HepG2 (cell line): ENCODE measurements around the gene SIGLEC1. TPM values are rescaled to one million over a fixed set of nuclear protein-coding genes. Genes with fewer than 3 reads are reported as not detected.

Experiments used
- DDIT3 ChIP-seq: sonication (generic); formaldehyde crosslinking; IDR thresholded peaks from 2 replicates; pipeline ENCODE4 v1.4.0; 2020; ENCODE audit warnings: mild to moderate bottlenecking, missing genetic modification reagents
- ERF ChIP-seq: IDR thresholded peaks from 2 replicates; pipeline ENCODE4 v1.6.1; 2018; ENCODE audit warnings: missing biosample characterization, missing genetic modification reagents
- HNRNPLL ChIP-seq: fragments of 200-400 bp; formaldehyde crosslinking; IDR thresholded peaks from 2 replicates; pipeline ENCODE4 v1.6.1; 2017; ENCODE audit warnings: mild to moderate bottlenecking, low read depth, low read length; ENCODE audit not compliant: poor library complexity, severe bottlenecking
- MXD4 ChIP-seq: IDR thresholded peaks from 2 replicates; pipeline ENCODE4 v1.6.1; 2016; ENCODE audit warnings: mild to moderate bottlenecking, missing biosample characterization, missing genetic modification reagents
- NFE2L2 ChIP-seq: fragments of 150-350 bp; IDR thresholded peaks from 2 replicates; pipeline ENCODE4 v1.6.1; 2014; ENCODE audit warnings: low read length
- NONO ChIP-seq, 2 experiments: fragments of 450-650 bp in 1 of 2; sonication (generic) in 1 of 2; formaldehyde crosslinking in 1 of 2; IDR thresholded peaks in 1 of 2; conservative IDR thresholded peaks in 1 of 2; 2 replicates each; pipeline versions ENCODE4 v1.6.1 to v1.8.0; 2017 to 2022; ENCODE audit warnings: mild to moderate bottlenecking in 1 of 2, missing genetic modification reagents in 1 of 2, moderate library complexity in 1 of 2
- SCMH1 ChIP-seq: sonication (generic); formaldehyde crosslinking; IDR thresholded peaks from 2 replicates; pipeline ENCODE4 v1.9.0; 2021; ENCODE audit warnings: missing genetic modification reagents, mild to moderate bottlenecking, borderline replicate concordance
- THAP11 ChIP-seq: IDR thresholded peaks from 2 replicates; pipeline ENCODE4 v1.6.1; 2016; ENCODE audit warnings: missing biosample characterization, missing genetic modification reagents
- XRCC5 ChIP-seq: fragments of 200-400 bp; formaldehyde crosslinking; optimal IDR thresholded peaks from 2 replicates; pipeline ENCODE3; 2017; ENCODE audit warnings: mild to moderate bottlenecking, low read length
- ZKSCAN8 ChIP-seq: IDR thresholded peaks from 2 replicates; pipeline ENCODE4 v1.6.1; 2016; ENCODE audit warnings: borderline replicate concordance, missing genetic modification reagents, missing compliant biosample characterization
- ZNF251 ChIP-seq: sonication (generic); formaldehyde crosslinking; IDR thresholded peaks from 2 replicates; pipeline ENCODE4 v1.9.0; 2021; ENCODE audit warnings: mild to moderate bottlenecking, missing genetic modification reagents
- ZNF282 ChIP-seq: fragments of 450-650 bp; IDR thresholded peaks from 2 replicates; pipeline ENCODE4 v1.6.1; 2018; ENCODE audit not compliant: partially characterized antibody
- ZNF331 ChIP-seq: sonication (generic); formaldehyde crosslinking; IDR thresholded peaks from 2 replicates; pipeline ENCODE4 v1.4.0; 2020; ENCODE audit warnings: missing genetic modification reagents
- ZNF44 ChIP-seq: sonication (generic); formaldehyde crosslinking; IDR thresholded peaks from 2 replicates; pipeline ENCODE4 v1.5.1; 2020; ENCODE audit warnings: mild to moderate bottlenecking, missing genetic modification reagents
- ZNF501 ChIP-seq: sonication (generic); formaldehyde crosslinking; IDR thresholded peaks from 2 replicates; pipeline ENCODE4 v1.5.1; 2020; ENCODE audit warnings: mild to moderate bottlenecking, moderate library complexity, missing genetic modification reagents
- polyA plus RNA-seq, 8 experiments: library from polyadenylated mRNA; depleted of rRNA in 3 of 8; stranded (reverse) in 7 of 8; unstranded in 1 of 8; fragments of >200 nt; fragmentation: Illumina TruSeq in 4 of 8; extraction: Trizol in 4 of 8; gene quantifications; 2 replicates each; pipeline versions ENCODE4 v1.2.1 to v1.2.3, GENCODE V29; 2011 to 2016; ENCODE audit warnings: low read depth in 4 of 8, missing spikeins in 1 of 8, mixed read lengths in 1 of 8; ENCODE audit not compliant: insufficient read depth in 1 of 8
- total RNA-seq, 5 experiments: library from RNA; depleted of rRNA; stranded (reverse); fragments of >200 nt; fragmentation: Illumina TruSeq; extraction: Trizol; gene quantifications; 2 replicates each; pipeline ENCODE4 v1.2.3, GENCODE V29; 2016; ENCODE audit warnings: low read depth in 1 of 5
- TF ChIP-seq, protein P1 (sequence below), 2 experiments: sonication (generic) in 1 of 2; formaldehyde crosslinking in 1 of 2; IDR thresholded peaks; 2 replicates each; pipeline versions ENCODE4 v1.4.0 to v1.6.1; 2018 to 2020; ENCODE audit warnings: missing genetic modification reagents in 2 of 2, borderline replicate concordance in 1 of 2, low read depth in 1 of 2, mild to moderate bottlenecking in 1 of 2, missing biosample characterization in 1 of 2
- TF ChIP-seq, protein P2 (sequence below): sonication (generic); formaldehyde crosslinking; conservative IDR thresholded peaks from 2 replicates; pipeline ENCODE4 v1.4.0; 2020; ENCODE audit warnings: missing genetic modification reagents
- TF ChIP-seq, protein P3 (sequence below): IDR thresholded peaks from 2 replicates; pipeline ENCODE4 v1.6.1; 2016; ENCODE audit warnings: mild to moderate bottlenecking, missing biosample characterization, missing genetic modification reagents
- TF ChIP-seq, protein P4 (sequence below): sonication (generic); formaldehyde crosslinking; IDR thresholded peaks from 2 replicates; pipeline ENCODE4 v1.4.0; 2020; ENCODE audit warnings: missing genetic modification reagents

The SIGLEC1 gene
- total and polyA plus RNA-seq, 2 of the 13 experiments (the other 11 are each of a cell fraction or from before 2014, with no cell fraction given) = 0.01 TPM; not detected in 1

GRCh38 chr20:3710703-3711483 is 1.5 kb downstream of the SIGLEC1 start (continued):
- TF ChIP-seq, protein P1, sequence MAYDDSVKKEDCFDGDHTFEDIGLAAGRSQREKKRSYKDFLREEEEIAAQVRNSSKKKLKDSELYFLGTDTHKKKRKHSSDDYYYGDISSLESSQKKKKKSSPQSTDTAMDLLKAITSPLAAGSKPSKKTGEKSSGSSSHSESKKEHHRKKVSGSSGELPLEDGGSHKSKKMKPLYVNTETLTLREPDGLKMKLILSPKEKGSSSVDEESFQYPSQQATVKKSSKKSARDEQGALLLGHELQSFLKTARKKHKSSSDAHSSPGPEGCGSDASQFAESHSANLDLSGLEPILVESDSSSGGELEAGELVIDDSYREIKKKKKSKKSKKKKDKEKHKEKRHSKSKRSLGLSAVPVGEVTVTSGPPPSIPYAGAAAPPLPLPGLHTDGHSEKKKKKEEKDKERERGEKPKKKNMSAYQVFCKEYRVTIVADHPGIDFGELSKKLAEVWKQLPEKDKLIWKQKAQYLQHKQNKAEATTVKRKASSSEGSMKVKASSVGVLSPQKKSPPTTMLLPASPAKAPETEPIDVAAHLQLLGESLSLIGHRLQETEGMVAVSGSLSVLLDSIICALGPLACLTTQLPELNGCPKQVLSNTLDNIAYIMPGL (CRISPR knock-in tag; IDR thresholded peaks at IDR 0.05; ENCODE audit: borderline replicate concordance in 1 of 2, low read depth in 1 of 2) = peak; percentile 49 to 64; a peak in 2 of 4 replicates
- TF ChIP-seq ZNF282 (no peak), ZKSCAN8 (no peak), ZNF331 (peak; percentile 77), MXD4 (CRISPR knock-in tag) (no peak), NFE2L2 (no peak), DDIT3 (CRISPR knock-in tag) (no peak), ZNF44 (CRISPR knock-in tag) (peak; percentile 91; the same call in 1 of the 2 replicates), ZNF501 (peak; percentile 44; the same call in 1 of the 2 replicates), NONO (IDR thresholded peaks at IDR 0.05) (no peak), NONO (CRISPR knock-in tag; conservative IDR thresholded peaks at IDR 0.05) (no peak), SCMH1 (CRISPR knock-in tag) (no peak), ZNF251 (CRISPR knock-in tag) (no peak), XRCC5 (peak; percentile 86), HNRNPLL (peak; percentile 52), ERF (CRISPR knock-in tag) (peak; percentile 62; the same call in 1 of the 2 replicates), THAP11 (CRISPR knock-in tag) (peak; percentile 54)
- TF ChIP-seq, protein P2, sequence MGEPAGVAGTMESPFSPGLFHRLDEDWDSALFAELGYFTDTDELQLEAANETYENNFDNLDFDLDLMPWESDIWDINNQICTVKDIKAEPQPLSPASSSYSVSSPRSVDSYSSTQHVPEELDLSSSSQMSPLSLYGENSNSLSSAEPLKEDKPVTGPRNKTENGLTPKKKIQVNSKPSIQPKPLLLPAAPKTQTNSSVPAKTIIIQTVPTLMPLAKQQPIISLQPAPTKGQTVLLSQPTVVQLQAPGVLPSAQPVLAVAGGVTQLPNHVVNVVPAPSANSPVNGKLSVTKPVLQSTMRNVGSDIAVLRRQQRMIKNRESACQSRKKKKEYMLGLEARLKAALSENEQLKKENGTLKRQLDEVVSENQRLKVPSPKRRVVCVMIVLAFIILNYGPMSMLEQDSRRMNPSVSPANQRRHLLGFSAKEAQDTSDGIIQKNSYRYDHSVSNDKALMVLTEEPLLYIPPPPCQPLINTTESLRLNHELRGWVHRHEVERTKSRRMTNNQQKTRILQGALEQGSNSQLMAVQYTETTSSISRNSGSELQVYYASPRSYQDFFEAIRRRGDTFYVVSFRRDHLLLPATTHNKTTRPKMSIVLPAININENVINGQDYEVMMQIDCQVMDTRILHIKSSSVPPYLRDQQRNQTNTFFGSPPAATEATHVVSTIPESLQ = no peak
- TF ChIP-seq, protein P3, sequence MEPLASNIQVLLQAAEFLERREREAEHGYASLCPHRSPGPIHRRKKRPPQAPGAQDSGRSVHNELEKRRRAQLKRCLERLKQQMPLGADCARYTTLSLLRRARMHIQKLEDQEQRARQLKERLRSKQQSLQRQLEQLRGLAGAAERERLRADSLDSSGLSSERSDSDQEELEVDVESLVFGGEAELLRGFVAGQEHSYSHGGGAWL (CRISPR knock-in tag) = peak; percentile 81
- TF ChIP-seq, protein P4, sequence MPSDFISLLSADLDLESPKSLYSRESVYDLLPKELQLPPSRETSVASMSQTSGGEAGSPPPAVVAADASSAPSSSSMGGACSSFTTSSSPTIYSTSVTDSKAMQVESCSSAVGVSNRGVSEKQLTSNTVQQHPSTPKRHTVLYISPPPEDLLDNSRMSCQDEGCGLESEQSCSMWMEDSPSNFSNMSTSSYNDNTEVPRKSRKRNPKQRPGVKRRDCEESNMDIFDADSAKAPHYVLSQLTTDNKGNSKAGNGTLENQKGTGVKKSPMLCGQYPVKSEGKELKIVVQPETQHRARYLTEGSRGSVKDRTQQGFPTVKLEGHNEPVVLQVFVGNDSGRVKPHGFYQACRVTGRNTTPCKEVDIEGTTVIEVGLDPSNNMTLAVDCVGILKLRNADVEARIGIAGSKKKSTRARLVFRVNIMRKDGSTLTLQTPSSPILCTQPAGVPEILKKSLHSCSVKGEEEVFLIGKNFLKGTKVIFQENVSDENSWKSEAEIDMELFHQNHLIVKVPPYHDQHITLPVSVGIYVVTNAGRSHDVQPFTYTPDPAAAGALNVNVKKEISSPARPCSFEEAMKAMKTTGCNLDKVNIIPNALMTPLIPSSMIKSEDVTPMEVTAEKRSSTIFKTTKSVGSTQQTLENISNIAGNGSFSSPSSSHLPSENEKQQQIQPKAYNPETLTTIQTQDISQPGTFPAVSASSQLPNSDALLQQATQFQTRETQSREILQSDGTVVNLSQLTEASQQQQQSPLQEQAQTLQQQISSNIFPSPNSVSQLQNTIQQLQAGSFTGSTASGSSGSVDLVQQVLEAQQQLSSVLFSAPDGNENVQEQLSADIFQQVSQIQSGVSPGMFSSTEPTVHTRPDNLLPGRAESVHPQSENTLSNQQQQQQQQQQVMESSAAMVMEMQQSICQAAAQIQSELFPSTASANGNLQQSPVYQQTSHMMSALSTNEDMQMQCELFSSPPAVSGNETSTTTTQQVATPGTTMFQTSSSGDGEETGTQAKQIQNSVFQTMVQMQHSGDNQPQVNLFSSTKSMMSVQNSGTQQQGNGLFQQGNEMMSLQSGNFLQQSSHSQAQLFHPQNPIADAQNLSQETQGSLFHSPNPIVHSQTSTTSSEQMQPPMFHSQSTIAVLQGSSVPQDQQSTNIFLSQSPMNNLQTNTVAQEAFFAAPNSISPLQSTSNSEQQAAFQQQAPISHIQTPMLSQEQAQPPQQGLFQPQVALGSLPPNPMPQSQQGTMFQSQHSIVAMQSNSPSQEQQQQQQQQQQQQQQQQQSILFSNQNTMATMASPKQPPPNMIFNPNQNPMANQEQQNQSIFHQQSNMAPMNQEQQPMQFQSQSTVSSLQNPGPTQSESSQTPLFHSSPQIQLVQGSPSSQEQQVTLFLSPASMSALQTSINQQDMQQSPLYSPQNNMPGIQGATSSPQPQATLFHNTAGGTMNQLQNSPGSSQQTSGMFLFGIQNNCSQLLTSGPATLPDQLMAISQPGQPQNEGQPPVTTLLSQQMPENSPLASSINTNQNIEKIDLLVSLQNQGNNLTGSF (CRISPR knock-in tag) = no peak
